Measurements from ENCODE around the gene PEDS1.
"Not testable (repeated sequence)": the region's sequence is repeated elsewhere in the genome, so short reads cannot be mapped to it uniquely, and the experiment has no call there.

The PEDS1 gene

GRCh38 chr20:50163570-50164317 is 10.2 kb upstream of the PEDS1 start:
- peak; percentile 57 for DNase-seq (ENCODE audit: low spot score)

GRCh38 chr20:50161494-50161893 is 8.0 kb upstream of the PEDS1 start:
- DNase-seq (ENCODE audit: low spot score): not testable (repeated sequence)

- DNase-seq (ENCODE audit: low spot score): peak; percentile 32
Observed at GRCh38 chr20:50153153-50153499, 397 bp downstream of the PEDS1 start.

- no peak for DNase-seq (ENCODE audit: low spot score)
Observed at GRCh38 chr20:50152394-50153152, 950 bp downstream of the PEDS1 start.

- DNase-seq (ENCODE audit: low spot score): peak; percentile 41
Observed at GRCh38 chr20:50151034-50151743, 2.3 kb downstream of the PEDS1 start.

GRCh38 chr20:50149481-50150254 is 3.9 kb downstream of the PEDS1 start:
- no peak for DNase-seq (ENCODE audit: low spot score)

GRCh38 chr20:50146732-50147662 is 6.5 kb downstream of the PEDS1 start:
- no peak for DNase-seq (ENCODE audit: low spot score)

- DNase-seq (ENCODE audit: low spot score): no peak
Observed at GRCh38 chr20:50146214-50146613, 7.3 kb downstream of the PEDS1 start.

GRCh38 chr20:50145566-50145965 is 8.0 kb downstream of the PEDS1 start:
- no peak for DNase-seq (ENCODE audit: low spot score)

GRCh38 chr20:50144362-50144761 is 9.2 kb downstream of the PEDS1 start:
- DNase-seq (ENCODE audit: low spot score): peak; percentile 91

- no peak for DNase-seq (ENCODE audit: low spot score)
Observed at GRCh38 chr20:50142812-50143211, 10.7 kb downstream of the PEDS1 start.

GRCh38 chr20:50141811-50142561 is 11.5 kb downstream of the PEDS1 start:
- no peak for DNase-seq (ENCODE audit: low spot score)

- DNase-seq (ENCODE audit: low spot score): no peak
Observed at GRCh38 chr20:50141018-50141675, 12.4 kb downstream of the PEDS1 start.

- no peak for DNase-seq (ENCODE audit: low spot score)
Observed at GRCh38 chr20:50140339-50140859, 13.1 kb downstream of the PEDS1 start.

- DNase-seq (ENCODE audit: low spot score): no peak
Observed at GRCh38 chr20:50138479-50139393, 14.8 kb downstream of the PEDS1 start.

- DNase-seq (ENCODE audit: low spot score): no peak
Observed at GRCh38 chr20:50138120-50138478, 15.4 kb downstream of the PEDS1 start.

- DNase-seq (ENCODE audit: low spot score): not testable (repeated sequence)
Observed at GRCh38 chr20:50137702-50138101, 15.8 kb downstream of the PEDS1 start.

GRCh38 chr20:50136822-50137599 is 16.5 kb downstream of the PEDS1 start:
- no peak for DNase-seq (ENCODE audit: low spot score)

Measured in GM03348 (cell line).